ENCODE data around the gene ZNF491. TPM values are rescaled to one million over a fixed set of nuclear protein-coding genes. Genes with fewer than 3 reads are reported as not detected.
A peak's percentile ranks its signal among the peaks of the same experiment; 100 is the strongest.
"Not testable (repeated sequence)": the region's sequence is repeated elsewhere in the genome, so short reads cannot be mapped to it uniquely, and the experiment has no call there.

ZNF491 gene
- total and polyA plus RNA-seq, 2 experiments from 2014 or later = 3.9 to 5.1 TPM

- H3K36me3 ChIP-seq = peaks cover 29% of the 10 kb centered on the region
- H3K4me1 ChIP-seq (ENCODE audit: low read depth) = no peaks in the 10 kb centered on the region
- no peak overlapping the region for H3K4me3 ChIP-seq
- H3K27ac ChIP-seq = no peak overlapping the region
- peaks cover 6% of the 10 kb centered on the region for H3K9me3 ChIP-seq (ENCODE audit: low read depth)
- no peak for DNase-seq (ENCODE audit: low read depth in 1 of 2, low spot score in 1 of 2)
- TF ChIP-seq, protein P1, sequence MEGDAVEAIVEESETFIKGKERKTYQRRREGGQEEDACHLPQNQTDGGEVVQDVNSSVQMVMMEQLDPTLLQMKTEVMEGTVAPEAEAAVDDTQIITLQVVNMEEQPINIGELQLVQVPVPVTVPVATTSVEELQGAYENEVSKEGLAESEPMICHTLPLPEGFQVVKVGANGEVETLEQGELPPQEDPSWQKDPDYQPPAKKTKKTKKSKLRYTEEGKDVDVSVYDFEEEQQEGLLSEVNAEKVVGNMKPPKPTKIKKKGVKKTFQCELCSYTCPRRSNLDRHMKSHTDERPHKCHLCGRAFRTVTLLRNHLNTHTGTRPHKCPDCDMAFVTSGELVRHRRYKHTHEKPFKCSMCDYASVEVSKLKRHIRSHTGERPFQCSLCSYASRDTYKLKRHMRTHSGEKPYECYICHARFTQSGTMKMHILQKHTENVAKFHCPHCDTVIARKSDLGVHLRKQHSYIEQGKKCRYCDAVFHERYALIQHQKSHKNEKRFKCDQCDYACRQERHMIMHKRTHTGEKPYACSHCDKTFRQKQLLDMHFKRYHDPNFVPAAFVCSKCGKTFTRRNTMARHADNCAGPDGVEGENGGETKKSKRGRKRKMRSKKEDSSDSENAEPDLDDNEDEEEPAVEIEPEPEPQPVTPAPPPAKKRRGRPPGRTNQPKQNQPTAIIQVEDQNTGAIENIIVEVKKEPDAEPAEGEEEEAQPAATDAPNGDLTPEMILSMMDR (IDR thresholded peaks at IDR 0.05; ENCODE audit: low read depth, low read length) = no peak
- H3K27me3 ChIP-seq = no peaks in the 10 kb centered on the region
Measured at GRCh38 chr19:11832253-11832912, 34.1 kb downstream of the ZNF491 start.

DNA sequence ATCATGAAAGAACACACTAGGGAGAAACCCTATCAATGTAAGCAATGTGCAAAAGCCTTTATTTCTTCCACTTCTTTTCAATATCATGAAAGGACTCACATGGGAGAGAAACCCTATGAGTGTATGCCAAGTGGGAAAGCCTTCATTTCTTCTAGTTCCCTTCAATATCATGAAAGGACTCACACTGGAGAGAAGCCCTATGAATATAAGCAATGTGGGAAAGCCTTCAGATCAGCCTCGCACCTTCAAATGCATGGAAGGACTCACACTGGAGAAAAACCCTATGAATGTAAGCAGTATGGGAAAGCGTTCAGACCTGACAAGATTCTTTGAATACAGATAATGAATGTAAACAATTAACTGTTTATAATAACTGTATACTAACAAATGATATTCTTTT, 35.2 kb downstream of the ZNF491 start:
- Histone ChIP-seq H3K27me3 (no peaks in the 10 kb centered on the region), H3K27ac (no peak overlapping the region), H3K9me3 (ENCODE audit: low read depth) (peaks cover 6% of the 10 kb centered on the region), H3K4me1 (ENCODE audit: low read depth) (no peaks in the 10 kb centered on the region), H3K36me3 (peaks cover 29% of the 10 kb centered on the region), H3K4me3 (no peak overlapping the region)
- TF ChIP-seq, protein P1 (IDR thresholded peaks at IDR 0.05; ENCODE audit: low read depth, low read length) = no peak
- no peak for DNase-seq (ENCODE audit: low read depth in 1 of 2, low spot score in 1 of 2)

DNA sequence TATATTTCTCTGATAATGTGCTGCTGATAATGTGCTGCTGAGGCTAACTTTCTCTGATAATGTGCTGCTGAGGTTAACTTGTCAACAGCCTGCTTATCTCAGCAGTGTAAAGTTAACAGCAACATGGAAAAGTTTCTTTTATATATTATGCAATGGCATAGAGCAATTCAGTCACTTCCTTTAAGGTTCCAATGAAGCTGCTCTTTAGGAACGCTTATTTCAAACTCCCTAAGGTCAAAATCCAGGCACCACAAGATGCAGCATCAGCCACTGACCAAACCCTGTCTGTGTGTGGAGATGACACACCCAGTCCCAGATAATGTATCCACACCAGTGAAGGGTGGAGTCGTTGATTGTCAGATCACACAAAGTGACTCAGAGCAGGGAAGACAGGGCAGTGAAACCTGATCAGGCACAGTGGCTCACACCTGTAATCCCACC, 37.3 kb downstream of the ZNF491 start:
- H3K9me3 ChIP-seq (ENCODE audit: low read depth) = not testable (repeated sequence)
- DNase-seq (ENCODE audit: low read depth in 1 of 2, low spot score in 1 of 2) = peak in 1 of 2 donors; percentile 7
- peaks cover 29% of the 10 kb centered on the region for H3K36me3 ChIP-seq

GRCh38 chr19:11843722-11844121, 45.4 kb downstream of the ZNF491 start:
- DNase-seq (ENCODE audit: low read depth in 1 of 2, low spot score in 1 of 2) = no peak
- H3K9me3 ChIP-seq (ENCODE audit: low read depth) = no peaks in the 10 kb centered on the region
- no peak overlapping the region for H3K4me3 ChIP-seq
- H3K27me3 ChIP-seq = no peaks in the 10 kb centered on the region
- TF ChIP-seq, protein P1 (IDR thresholded peaks at IDR 0.05; ENCODE audit: low read depth, low read length) = no peak
- no peak overlapping the region for H3K27ac ChIP-seq
- no peaks in the 10 kb centered on the region for H3K4me1 ChIP-seq (ENCODE audit: low read depth)
- no peaks in the 10 kb centered on the region for H3K36me3 ChIP-seq

More for the DNA sequence above, 37.3 kb downstream of the ZNF491 start:
- H3K4me1 ChIP-seq (ENCODE audit: low read depth); H3K27ac ChIP-seq; H3K4me3 ChIP-seq; H3K27me3 ChIP-seq: not testable (repeated sequence)

- not testable (repeated sequence) for H3K9me3 ChIP-seq (ENCODE audit: low read depth); H3K4me1 ChIP-seq (ENCODE audit: low read depth); H3K27ac ChIP-seq; H3K4me3 ChIP-seq; DNase-seq (ENCODE audit: low read depth in 1 of 2, low spot score in 1 of 2); H3K36me3 ChIP-seq; H3K27me3 ChIP-seq
- TF ChIP-seq, protein P1 (IDR thresholded peaks at IDR 0.05; ENCODE audit: low read depth, low read length) = peak; percentile 5
Measured at GRCh38 chr19:11847615-11848014, 49.3 kb downstream of the ZNF491 start.

DNA sequence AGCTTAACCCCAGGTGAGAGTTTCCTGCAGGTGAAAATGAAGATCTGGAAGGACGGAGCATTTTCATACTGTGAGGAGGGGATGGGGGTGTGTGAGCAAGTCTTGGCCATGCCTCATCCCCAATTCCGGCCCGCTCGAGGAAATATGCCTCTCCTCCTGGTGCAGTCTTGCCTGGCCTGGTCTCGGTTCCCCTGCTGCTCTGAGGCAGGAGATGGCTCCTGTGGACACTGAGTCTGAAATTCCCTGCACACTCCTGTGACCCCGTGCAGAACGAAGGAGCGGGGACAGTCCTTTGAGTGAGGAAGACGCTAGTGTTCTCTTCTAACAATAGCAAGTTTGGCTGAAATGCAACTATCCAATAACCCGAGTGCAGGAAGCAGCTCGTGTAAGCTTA, 49.9 kb downstream of the ZNF491 start:
- Histone ChIP-seq H3K27me3 (no peaks in the 10 kb centered on the region), H3K9me3 (ENCODE audit: low read depth) (no peaks in the 10 kb centered on the region), H3K27ac (no peak overlapping the region), H3K36me3 (no peaks in the 10 kb centered on the region), H3K4me1 (ENCODE audit: low read depth) (no peaks in the 10 kb centered on the region), H3K4me3 (no peak overlapping the region)
- TF ChIP-seq, protein P1 (IDR thresholded peaks at IDR 0.05; ENCODE audit: low read depth, low read length) = no peak
- DNase-seq (ENCODE audit: low read depth in 1 of 2, low spot score in 1 of 2) = no peak

Data from cardiac muscle cell (in vitro differentiated cells and primary cell).